Ecto neural progenitor cell (in vitro differentiated cells): ENCODE results near the gene GPR32.
A peak's percentile ranks its signal among the peaks of the same experiment; 100 is the strongest.
"Not testable (repeated sequence)": the region's sequence is repeated elsewhere in the genome, so short reads cannot be mapped to it uniquely, and the experiment has no call there.

Source experiments
- DNase-seq: peaks from one replicate; pipeline ENCODE4 v3.0.0-alpha.2; 2018; ENCODE audit warnings: low spot score

The GPR32 gene

DNA sequence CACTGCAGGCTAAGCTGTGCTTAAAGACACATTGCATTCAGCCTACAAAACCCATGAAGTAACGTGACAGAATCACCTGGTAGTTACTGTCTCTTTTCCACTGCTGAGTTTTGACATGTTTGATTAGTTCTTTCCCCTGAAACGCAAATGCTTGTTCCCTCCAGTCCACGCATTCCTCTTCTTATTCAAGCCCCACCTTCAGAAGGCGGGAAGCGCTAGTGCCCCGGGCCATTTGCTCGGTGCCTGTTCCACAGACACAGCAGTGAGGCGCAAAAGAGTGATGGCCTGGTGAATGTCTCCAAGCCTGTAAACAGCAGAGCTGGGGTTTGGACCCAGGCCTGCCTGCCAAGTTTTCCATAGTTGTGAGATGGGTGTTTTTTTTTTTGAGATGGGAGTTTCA, 30.8 kb downstream of the GPR32 start:
- DNase-seq = no peak

DNA sequence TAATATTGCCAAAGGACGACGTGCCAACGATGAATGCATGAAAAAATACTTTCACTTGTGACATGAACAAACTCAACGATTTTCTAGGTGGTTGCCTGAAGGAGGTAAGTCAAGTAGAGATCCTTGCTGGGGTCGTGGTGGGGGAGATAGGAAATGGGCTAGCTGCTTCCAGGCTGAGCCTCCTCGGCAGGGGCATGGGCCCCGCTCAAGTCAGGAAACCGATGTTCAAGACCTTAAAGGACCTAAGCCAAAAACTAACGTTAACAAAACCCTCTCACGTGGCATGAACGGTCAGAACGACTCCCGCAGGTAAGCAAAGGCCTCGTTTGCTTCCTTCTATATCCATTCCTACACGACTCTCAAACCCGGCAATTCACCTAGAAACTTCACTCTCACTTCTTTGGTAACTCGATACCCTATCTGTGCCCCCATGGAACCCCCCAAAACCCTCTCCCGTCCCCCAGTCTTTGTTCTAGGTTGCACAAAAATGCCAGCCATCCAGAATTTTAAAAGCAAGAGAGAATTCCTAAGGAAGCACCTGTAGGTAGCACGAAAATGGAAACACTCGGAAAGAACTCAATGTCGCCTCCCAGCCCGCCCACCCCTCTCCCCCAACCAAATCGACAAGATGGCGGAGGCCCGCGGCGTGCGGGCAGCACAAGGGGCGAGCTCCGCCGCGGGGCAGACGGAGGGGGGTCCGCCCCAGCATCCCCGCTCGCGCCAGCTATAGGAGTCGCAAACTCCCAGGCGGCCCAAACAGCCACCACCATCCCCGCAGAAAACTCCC, 33.6 kb downstream of the GPR32 start:
- DNase-seq = no peak

DNA sequence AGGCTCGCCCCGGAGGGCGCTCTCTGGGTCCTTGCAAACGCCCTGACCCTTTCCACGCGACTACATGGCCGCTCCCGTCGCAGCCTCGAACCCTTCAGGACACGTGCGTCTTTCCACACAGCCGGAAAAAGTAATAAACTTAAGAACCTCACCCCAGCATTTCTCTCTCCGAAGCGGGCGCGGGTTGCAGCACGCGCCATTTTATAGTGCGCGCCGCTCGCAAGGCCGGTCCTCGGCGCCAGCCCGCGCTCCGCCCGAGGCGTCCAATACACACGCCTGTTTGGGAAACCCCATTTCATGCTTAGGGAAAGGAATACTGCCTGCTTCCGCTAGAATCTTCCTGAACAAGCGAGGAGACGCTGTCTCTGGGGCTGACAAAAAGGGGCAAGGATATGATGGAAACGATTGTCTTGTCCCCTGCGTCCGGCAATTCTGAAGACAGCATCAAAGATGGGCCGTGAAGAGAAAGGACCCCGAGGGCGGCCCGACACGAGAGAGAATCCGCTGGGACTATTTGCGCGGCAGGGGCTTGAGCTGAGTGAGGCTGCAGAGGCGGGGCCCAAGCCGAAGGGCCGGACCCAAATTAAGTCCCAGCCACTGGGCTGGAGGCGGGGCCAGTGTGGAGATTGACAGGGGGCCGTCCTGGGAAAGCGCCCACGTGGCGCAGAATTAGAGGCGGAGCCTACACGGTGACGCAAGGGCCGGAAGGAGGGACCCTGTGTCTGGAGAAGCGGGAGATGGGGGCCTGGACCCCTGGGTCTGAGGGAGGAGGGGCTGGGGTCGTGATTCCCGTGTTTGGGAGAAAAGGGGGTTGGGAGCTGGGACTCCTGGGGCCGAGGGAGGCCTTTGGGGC, 34.4 kb downstream of the GPR32 start:
- DNase-seq = peak; percentile 99

DNA sequence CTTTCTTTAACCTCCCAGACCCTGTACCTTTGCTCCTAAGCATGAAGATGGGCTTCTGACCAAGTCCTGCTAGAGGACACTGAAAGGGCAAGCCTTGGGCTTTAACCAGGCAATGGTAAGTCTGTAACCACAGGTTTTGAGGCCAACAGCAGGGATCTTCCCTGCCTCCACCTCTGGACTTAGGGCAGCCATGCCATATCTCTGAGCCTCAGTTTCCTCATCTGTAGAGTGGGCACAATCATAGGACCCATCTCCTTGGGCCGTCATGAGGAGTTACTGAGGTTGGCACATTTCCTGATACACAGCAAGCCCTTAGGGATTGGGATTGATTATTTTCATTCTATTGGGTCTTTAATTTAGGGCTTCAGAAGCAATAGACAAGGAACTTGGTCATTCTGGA, 38.6 kb downstream of the GPR32 start:
- DNase-seq = no peak

DNA sequence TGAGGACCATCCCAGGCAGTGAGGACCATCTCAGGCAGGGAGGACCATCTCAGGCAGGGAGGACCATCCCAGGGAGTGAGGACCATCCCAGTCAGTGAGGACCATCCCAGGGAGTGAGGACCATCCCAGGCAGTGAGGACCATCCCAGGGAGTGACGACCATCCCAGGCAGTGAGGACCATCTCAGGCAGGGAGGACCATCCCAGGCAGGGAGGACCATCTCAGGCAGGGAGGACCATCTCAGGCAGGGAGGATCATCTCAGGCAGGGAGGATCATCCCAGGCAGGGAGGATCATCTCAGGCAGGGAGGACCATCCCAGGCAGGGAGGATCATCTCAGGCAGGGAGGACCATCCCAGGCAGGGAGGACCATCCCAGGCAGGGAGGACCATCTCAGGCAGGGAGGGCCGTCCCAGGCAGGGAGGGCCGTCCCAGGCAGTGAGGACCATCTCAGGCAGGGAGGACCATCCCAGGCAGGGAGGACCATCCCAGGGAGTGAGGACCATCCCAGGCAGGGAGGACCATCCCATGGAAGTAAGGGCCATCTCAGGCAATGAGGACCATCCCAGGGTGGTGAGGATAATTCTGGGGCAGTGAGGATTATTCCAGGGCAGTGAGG, 41.5 kb downstream of the GPR32 start:
- DNase-seq = not testable (repeated sequence)

DNA sequence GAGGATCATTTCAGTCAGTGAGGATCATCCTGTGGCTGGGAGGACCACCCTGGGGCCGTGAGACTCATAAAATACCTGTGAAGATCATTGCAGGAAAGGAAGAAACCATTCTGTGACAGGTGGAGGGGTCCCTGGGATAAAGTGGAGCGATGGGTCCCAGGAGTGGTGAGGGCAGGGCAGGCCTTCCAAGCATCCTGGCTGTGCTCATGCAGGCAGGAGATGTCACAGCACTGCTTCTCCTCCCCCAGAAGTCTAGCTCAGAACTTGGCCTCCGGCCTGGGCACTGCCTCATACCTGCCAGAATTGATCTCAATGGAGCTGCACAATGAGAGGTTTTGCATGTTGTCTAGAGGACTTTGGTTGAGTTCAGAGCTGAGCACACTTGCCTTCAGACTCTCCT, 42.2 kb downstream of the GPR32 start:
- no peak for DNase-seq

DNA sequence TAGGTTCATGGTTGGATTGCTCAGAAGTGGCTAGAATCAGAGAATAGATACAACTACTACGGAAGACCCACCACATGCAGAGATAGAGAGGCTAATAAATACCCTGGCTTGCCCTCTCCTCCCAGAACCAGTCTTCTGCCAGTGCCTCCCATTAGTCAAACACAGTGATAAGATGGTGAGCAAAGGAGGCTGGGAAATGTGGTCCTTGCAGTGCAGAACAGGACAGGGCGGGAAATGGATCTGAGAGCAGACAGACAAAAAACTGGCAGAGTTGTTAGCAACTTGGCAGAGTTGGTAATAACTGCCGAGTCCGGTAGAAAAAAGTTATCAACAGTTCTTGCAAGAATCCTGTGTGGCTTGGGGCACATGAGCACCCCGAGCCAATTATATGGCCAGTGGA, 44.6 kb downstream of the GPR32 start:
- no peak for DNase-seq

DNA sequence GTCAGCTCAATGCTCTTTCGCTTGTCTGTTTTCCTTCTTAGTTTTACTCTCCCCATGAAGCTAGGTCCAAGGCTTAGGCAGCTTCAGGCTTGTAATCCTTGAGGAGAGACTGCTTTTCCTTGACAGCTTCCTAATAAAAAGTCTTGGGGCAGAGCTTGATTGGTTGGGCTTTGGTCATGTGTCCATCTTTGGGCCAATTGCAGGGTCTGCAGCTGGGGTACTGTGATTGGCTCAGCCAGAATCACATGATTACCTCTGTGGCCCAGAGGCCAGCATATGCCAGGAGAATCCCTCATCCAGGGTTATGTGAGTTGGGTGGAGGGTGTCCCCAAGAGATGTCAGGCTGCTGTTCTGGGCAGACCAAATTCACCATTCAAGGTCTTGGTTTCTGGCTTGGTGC, 45.2 kb downstream of the GPR32 start:
- DNase-seq = no peak

DNA sequence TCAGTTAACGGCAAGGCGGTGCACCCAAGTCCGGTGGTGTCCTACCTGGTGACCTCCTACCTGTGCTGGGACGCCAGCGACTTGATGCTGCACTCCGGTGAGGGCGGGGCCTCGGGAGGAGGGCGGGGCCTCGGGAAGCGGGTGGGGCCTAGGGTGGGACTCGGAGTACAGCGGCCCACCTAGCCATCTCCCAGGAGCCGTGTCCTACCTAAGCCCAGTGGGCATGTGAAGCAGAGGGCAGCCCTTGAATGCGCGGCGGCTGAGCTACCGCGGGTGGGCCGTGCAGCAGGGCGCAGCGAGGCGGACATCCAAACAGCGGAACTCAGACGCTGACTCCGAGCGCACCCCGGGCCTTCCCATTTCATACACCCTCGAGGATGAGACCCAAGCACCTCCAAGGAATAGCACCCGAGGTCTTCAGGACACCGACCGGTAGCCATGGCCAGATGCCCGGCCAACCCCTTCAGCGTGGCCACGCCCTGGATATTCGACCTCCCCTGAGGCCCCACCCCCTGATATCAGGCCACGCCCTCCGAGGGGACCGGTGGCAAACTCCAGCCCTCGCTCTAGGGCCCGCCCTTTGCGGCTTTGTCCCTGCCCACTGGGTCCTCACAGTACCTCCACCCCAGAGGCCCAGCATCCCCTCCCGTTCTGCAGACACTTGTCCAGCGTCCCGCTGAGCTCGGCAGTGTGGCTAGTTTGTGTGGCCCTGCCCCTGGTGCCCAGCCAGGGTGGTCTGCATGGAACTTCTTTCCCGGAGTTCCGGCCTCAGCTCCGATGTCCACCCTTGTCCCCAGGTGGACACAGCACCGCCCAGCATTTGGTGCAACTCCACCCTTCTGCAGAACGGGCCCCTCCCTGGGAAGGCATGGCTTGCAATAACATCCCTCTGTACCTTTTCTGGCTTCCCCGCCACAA, 47.9 kb downstream of the GPR32 start:
- DNase-seq = peak; percentile 92

DNA sequence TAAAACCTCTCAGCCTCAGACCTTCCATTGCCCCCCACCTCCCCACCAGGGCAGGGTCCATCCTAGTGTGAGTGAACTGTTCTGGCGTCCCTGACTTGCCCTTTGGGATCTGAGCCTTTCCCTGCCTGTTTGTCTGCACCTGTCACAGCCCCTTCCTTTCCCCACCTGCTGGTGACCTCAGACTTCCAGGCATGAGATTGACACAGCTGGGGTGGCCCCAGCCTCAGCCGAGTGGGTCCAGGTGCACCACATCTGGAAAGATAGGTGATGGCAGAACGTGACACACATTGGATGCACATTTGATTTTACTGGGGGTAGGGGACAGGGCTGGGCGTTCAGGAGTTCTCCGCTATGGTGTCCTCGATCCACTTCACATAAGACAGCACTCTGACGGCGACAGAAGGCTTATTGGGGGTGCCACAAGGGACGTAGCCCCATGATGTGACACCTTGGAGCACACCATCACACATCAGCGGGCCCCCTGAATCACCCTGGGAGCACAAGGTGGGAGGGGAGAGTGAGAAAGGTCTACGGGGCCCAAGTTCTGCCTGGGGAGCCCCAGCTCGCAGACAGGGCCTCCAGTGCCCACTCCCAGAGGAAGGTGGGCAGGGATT, 48.7 kb downstream of the GPR32 start:
- no peak for DNase-seq

DNA sequence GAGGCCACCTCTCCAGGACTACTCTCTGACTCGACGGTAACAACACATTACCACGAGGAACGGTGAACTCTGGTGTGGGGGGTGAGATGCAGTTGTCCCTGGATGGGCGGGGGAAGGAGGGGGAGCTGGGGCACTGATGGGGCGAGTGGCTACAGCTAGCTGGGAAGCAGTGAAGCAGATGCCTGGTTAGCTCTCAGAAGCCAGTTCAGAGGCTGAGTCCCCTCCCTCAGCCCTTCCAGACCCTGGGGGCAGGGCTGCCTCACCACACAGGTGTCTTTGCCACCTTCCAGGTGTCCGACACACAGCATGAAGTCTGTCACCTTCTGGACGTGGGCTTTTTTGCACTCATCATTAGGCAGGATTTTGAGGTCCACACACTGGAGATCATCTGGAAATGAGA, 49.4 kb downstream of the GPR32 start:
- DNase-seq = no peak

DNA sequence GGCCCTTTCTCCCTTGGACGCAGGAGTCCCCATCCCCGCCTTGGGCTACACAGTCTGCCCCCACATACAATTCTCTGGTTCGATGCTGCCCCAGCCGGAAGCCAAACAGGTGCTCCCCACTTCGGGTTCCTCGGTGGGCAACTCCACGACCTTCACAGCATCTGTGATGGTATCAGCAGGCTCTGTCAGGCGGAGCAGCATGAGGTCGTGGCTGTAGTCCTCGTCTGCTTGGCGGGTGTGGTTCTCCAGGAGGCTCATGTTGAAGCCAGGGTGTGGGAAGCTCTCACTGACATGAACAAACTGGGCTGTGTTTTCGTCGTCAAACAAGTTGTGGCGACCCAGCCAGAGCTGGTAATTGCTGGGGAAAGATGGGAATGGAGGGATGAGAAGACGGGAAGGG, 49.8 kb downstream of the GPR32 start:
- no peak for DNase-seq

DNA sequence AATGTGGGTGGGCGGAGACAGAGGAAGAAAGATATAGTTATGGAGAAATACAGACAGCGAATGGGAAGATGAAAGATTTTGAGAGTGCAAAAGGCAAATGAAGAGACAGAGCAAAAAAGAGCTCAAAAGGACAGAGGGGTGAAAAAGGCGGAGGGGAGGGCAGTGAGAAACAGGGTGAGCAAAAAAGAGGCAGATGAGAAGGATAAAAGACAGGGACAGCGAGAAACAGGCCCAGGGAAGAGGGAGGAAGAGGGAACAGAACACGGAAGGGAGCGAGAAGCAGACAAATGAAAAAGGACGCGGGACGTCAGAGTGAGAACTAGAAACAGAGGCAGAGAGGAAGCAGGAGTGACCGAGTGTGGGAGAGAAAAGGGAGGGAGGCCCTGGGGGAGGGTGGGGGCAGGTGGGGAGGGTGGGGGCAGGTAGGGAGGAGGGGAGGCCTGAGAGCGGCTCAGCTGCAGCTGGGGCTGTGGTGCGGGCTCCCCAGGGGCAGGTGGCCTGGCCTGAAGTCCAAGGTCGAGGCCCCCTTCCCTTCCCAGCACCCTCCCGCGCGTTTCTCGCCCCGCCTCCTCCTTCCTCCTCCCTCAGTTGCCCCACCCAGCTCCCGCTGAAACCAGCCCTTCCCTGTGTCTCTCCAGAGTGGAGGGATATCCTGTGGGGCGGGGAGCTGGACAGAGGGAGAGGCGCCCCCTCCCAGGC, 50.4 kb downstream of the GPR32 start:
- no peak for DNase-seq

DNA sequence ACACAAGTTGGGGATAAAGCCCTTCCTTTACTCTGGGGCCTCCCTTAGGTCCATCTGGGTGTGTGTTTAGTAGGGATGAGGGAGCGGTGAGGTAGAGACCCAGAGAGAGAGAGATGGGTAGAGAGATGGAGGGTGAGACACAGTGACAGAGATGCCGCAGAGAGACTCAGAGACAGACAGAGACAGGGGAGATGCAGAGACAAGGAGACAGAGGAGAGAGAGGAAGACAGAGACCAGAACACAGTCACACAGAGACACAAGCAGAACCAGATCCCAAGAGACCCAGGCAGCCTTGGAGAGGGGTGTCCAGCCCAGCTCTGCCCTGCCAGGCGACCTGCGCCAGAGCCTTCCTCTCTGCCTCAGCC, 51.0 kb downstream of the GPR32 start:
- DNase-seq = no peak
